Measurements from ENCODE around the gene MEF2D. TPM values are rescaled to one million over a fixed set of nuclear protein-coding genes. Genes with fewer than 3 reads are reported as not detected.

MEF2D gene
- total RNA-seq, 1 experiment from 2014 or later, result 17.3 TPM

DNA sequence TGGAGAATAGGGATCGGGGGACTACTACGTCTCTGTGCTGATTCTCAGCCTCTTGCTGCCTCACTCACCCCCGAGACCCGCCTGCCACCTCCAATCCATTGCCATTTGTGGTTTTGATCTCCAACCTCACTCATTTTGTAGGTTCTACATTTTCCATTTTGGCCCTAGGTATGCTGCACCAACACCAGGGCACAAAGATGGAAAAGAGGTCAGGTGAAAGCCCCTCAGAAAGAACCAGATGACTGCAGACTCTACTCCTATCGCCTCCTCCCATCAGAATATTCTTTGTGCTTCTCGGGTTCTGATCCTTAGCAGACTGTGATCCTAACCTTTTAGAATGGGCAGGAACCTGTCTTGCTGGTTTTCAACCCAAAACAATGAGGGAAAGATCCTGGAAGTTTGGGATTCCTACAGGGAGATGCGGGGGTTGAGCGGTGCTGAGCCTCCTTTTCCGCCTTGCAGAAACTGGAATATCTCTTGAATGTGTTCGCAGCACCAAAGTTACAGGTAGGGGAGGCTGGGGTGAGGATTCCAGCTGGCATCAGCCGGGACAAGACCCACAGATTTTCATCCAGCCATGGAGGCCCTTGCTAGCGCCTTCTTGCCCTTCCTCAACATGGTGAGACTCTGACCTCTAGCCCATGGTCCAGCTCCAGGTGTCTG, 78.5 kb downstream of the MEF2D start:
- no peaks in the 10 kb centered on the region for H3K9me2 ChIP-seq (replicated peaks; ENCODE audit: low read length)
- no peaks in the 10 kb centered on the region for H3K79me2 ChIP-seq (ENCODE audit: low read length)
- intact Hi-C loops (cut with micrococcal nuclease), result no loop called here
- no peak for DNase-seq
- ChIA-PET CTCF (no interaction called here), POLR2A (ENCODE audit: unreplicated experiment) (no interaction called here)
- no peak for ATAC-seq
- no TSS peak for BruUV-seq (replicated peaks)
- peak overlapping the region; percentile 14; the same call in 1 of the 2 replicates for H2AFZ ChIP-seq (ENCODE audit: low read length)
- no peaks in the 10 kb centered on the region for H3K9me3 ChIP-seq (ENCODE audit: low read length)
- no peaks in the 10 kb centered on the region for H3F3A ChIP-seq (ENCODE audit: low read length, unreplicated experiment)
- H3K27me3 ChIP-seq (ENCODE audit: low read length), result peaks cover 50% of the 10 kb centered on the region
- H3K4me3 ChIP-seq (ENCODE audit: low read length), result peak overlapping the region; percentile 17; the same call in 1 of the 2 replicates
- no peaks in the 10 kb centered on the region for H3K36me3 ChIP-seq (ENCODE audit: low read depth, low read length)
- no peak overlapping the region for H3K9ac ChIP-seq (ENCODE audit: low read length)
- peak overlapping the region; percentile 47 for H3K4me2 ChIP-seq (ENCODE audit: low read length)
- peaks cover 10% of the 10 kb centered on the region; the same call in 1 of the 2 replicates for H3K4me1 ChIP-seq (ENCODE audit: insufficient read depth, low read length)
- no peak overlapping the region for H3K27ac ChIP-seq (ENCODE audit: low read length)
- no peaks in the 10 kb centered on the region for H4K20me1 ChIP-seq (ENCODE audit: low read length)
- no peak for TF ChIP-seq EZH2 (IDR thresholded peaks at IDR 0.05; ENCODE audit: low read length, unreplicated experiment)
- TF ChIP-seq, protein P1, sequence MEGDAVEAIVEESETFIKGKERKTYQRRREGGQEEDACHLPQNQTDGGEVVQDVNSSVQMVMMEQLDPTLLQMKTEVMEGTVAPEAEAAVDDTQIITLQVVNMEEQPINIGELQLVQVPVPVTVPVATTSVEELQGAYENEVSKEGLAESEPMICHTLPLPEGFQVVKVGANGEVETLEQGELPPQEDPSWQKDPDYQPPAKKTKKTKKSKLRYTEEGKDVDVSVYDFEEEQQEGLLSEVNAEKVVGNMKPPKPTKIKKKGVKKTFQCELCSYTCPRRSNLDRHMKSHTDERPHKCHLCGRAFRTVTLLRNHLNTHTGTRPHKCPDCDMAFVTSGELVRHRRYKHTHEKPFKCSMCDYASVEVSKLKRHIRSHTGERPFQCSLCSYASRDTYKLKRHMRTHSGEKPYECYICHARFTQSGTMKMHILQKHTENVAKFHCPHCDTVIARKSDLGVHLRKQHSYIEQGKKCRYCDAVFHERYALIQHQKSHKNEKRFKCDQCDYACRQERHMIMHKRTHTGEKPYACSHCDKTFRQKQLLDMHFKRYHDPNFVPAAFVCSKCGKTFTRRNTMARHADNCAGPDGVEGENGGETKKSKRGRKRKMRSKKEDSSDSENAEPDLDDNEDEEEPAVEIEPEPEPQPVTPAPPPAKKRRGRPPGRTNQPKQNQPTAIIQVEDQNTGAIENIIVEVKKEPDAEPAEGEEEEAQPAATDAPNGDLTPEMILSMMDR (conservative IDR thresholded peaks at IDR 0.05; ENCODE audit: low read depth, low read length), result no peak
- TF ChIP-seq EZH2phosphoT487 (IDR thresholded peaks at IDR 0.05; ENCODE audit: borderline replicate concordance, low read length), result no peak

DNA sequence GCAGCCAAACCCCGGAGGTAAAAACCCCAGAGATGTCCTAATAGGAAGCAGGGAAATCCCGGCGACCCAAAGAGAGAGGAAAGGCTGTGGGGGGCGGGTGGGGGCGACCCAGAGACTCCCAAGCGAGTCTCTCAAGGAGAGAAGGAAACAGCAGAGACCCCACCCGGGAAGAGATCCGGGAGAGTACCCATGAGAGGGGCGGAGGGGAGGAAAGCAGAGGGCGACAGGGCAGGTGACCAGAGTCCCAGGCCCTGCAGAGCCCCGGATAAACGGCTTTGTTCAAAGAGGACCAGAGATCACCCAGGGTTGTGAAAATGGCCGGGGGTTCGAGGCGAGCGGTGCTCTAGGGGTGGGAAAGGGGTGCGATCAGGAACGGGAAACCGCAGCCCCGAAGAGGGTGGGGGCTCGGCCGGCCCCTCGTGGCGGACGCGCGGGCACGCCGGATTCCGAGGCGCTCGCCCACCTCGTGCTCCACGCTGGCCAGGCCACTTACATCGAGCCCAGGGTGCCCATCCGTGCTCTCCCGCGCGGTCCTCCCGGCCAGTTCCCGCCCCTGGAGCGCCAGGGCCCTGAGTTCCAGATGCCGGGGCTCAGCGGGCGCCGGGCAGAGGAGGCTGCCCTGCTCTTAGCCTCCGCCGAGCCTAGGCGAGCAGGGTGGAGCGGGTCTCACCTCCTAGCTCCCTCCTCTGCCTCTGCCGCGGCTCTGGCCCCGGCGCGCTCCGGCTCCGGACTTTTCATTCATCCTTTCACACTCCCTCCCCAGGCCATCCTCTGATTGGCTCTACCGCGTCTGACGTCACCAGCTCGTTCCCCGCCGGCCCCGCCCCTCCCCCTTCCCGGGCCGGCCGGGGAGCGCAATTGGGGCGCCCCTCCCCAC, 79.3 kb downstream of the MEF2D start:
- Histone ChIP-seq H3K79me2 (ENCODE audit: low read length) (no peaks in the 10 kb centered on the region), H3K27ac (ENCODE audit: low read length) (no peak overlapping the region), H3K4me2 (ENCODE audit: low read length) (peak overlapping the region; percentile 47), H3K36me3 (ENCODE audit: low read depth, low read length) (no peaks in the 10 kb centered on the region), H3K9me2 (replicated peaks; ENCODE audit: low read length) (no peaks in the 10 kb centered on the region), H3K27me3 (ENCODE audit: low read length) (peaks cover 42% of the 10 kb centered on the region), H4K20me1 (ENCODE audit: low read length) (no peaks in the 10 kb centered on the region), H2AFZ (ENCODE audit: low read length) (peak overlapping the region; percentile 14; the same call in 1 of the 2 replicates), H3K9ac (ENCODE audit: low read length) (no peak overlapping the region), H3K4me1 (ENCODE audit: insufficient read depth, low read length) (peaks cover 10% of the 10 kb centered on the region; the same call in 1 of the 2 replicates), H3K4me3 (ENCODE audit: low read length) (peak overlapping the region; percentile 17; the same call in 1 of the 2 replicates), H3F3A (ENCODE audit: low read length, unreplicated experiment) (no peaks in the 10 kb centered on the region), H3K9me3 (ENCODE audit: low read length) (no peaks in the 10 kb centered on the region)
- CTCF ChIA-PET, result no interaction called here
- POLR2A ChIA-PET (ENCODE audit: unreplicated experiment), result no interaction called here
- ATAC-seq, result peak; percentile 84
- DNase-seq, result peak; percentile 49
- BruUV-seq (replicated peaks), result no TSS peak
- TF ChIP-seq EZH2phosphoT487 (IDR thresholded peaks at IDR 0.05; ENCODE audit: borderline replicate concordance, low read length) (no peak), EZH2 (IDR thresholded peaks at IDR 0.05; ENCODE audit: low read length, unreplicated experiment) (no peak)
- TF ChIP-seq, protein P1 (conservative IDR thresholded peaks at IDR 0.05; ENCODE audit: low read depth, low read length), result no peak
- intact Hi-C loops (cut with micrococcal nuclease), result no loop called here
